Activated naive CD8-positive, alpha-beta T cell (primary cell): ENCODE results near the gene COPG1.

Experiments used
- H3K27ac Mint-ChIP-seq: one replicate; pipeline ENCODE4 v1.8.0; 2021; ENCODE audit warnings: mixed read lengths
- H3K27me3 Mint-ChIP-seq: one replicate; pipeline ENCODE4 v1.8.0; 2021; ENCODE audit warnings: mixed read lengths
- H3K36me3 Mint-ChIP-seq: one replicate; pipeline ENCODE4 v1.8.0; 2021; ENCODE audit warnings: mixed read lengths
- H3K4me1 Mint-ChIP-seq: one replicate; pipeline ENCODE4 v1.8.0; 2021; ENCODE audit warnings: low read depth, mixed read lengths
- H3K4me3 Mint-ChIP-seq: one replicate; pipeline ENCODE4 v1.8.0; 2021; ENCODE audit warnings: mild to moderate bottlenecking, mixed read lengths
- H3K9me3 Mint-ChIP-seq: one replicate; pipeline ENCODE4 v1.8.0; 2021; ENCODE audit warnings: low read depth, mixed read lengths

The COPG1 gene

DNA sequence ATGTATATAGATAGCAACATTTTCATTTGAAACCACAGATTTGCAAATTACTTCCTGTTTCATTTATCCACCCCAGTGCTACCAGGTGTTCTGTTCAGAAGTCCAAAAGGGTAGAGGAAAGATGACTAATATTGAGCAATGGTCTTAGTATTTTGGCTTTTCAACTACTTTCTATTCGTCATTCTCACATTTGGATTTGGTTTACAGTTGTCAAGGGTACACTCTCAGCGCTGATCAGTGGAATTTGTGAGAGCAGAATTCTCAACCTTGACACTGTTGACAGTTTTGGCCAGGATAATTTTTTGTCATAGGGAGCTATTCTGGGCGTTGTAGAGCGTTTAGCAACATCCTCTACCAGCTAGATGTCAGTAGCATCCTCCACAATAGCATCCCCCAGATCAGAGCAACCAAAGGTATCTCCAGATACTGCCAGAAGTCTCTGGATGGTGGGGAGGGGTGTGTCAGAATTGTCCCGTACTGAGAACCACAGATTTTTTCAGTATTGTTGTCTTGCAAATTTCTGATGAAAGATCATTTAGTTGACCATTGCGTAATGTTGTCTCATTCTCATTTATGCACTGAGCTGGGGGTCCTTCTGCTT, 33.4 kb downstream of the COPG1 start:
- Mint-ChIP-seq H3K9me3 (no peaks in the 10 kb centered on the region), H3K27ac (peak overlapping the region; percentile 90), H3K27me3 (no peaks in the 10 kb centered on the region), H3K4me3 (peak overlapping the region; percentile 87), H3K36me3 (peaks cover 8% of the 10 kb centered on the region), H3K4me1 (peaks cover 58% of the 10 kb centered on the region)

DNA sequence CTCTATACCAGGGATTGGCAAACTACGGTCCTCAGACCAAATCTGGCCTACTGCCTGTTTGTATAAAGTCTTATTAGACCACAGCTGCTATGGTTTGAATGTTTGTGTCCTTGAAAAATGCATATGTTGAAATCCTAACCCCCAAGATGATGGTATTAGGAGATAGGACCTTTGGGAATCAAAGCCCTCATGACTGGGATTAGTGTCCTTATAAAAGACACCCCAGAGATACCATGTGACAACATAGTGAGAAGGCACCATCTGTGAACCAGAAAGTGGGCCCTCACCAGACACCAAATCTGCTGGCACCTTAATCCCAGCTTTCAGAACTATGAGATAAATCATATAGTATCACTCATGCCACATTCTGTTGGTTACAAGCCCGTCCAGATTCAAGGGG, 36.7 kb downstream of the COPG1 start:
- H3K4me3 Mint-ChIP-seq = no peak overlapping the region
- H3K27me3 Mint-ChIP-seq = no peaks in the 10 kb centered on the region
- no peaks in the 10 kb centered on the region for H3K9me3 Mint-ChIP-seq
- peaks cover 5% of the 10 kb centered on the region for H3K36me3 Mint-ChIP-seq
- H3K27ac Mint-ChIP-seq = peak overlapping the region; percentile 54
- peaks cover 45% of the 10 kb centered on the region for H3K4me1 Mint-ChIP-seq

DNA sequence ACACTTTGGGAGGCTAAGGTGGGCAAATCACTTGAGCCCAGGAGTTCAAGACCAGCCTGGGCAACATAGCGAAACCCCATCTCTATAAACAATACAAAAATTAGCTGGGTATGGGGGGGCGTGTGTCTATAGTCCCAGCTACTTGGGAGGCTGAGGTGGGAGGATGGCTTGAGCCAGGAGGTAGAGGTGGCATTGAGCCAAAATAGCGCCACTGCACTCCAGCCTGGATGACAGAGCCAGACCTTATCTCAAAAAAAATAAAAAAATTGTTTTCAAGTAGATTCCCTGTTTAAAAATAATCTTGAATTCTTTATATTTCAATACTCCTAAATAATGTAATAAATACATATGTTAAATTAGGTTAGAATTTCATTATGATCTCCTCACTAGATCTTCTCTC, 39.0 kb downstream of the COPG1 start:
- Mint-ChIP-seq H3K4me1 (peaks cover 24% of the 10 kb centered on the region), H3K27ac (peak overlapping the region; percentile 66), H3K36me3 (peaks cover 5% of the 10 kb centered on the region), H3K27me3 (no peaks in the 10 kb centered on the region), H3K4me3 (no peak overlapping the region), H3K9me3 (no peaks in the 10 kb centered on the region)

DNA sequence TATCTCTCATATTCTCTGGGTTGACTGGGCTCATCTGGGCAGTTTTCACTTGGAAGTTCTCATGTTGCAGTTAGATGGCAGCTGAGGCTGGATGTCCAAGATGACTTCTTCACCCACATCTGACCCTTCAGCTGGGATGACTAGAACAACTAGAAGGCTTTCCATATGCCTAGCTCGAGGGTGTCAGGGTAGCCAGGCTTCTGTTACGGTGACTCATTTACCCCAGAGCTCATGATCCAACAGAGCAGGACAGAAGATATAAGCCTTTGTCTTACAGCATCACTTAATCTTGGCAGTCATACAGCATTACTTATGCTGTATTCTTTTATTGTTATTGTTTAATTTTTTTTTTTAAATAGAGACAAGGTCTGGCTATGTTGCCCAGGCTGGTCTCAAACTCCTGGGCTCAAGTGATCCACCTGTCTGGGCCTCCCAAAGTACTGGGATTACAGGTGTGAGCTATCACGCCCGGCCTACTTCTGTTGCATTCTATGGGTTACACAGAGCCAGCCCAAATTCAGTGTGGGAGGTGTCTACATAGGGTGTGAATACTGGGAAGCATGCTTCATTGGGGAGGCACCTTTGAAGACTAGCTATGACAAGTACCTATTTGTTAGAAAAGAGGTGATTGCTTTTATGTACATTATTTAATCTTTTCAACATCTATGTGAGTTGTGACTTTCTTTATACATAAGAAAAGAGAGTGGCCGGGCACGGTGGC, 40.0 kb downstream of the COPG1 start:
- peak overlapping the region; percentile 41 for H3K27ac Mint-ChIP-seq
- peaks cover 17% of the 10 kb centered on the region for H3K4me1 Mint-ChIP-seq
- H3K27me3 Mint-ChIP-seq = no peaks in the 10 kb centered on the region
- no peak overlapping the region for H3K4me3 Mint-ChIP-seq
- H3K36me3 Mint-ChIP-seq = peaks cover 5% of the 10 kb centered on the region
- H3K9me3 Mint-ChIP-seq = no peaks in the 10 kb centered on the region

DNA sequence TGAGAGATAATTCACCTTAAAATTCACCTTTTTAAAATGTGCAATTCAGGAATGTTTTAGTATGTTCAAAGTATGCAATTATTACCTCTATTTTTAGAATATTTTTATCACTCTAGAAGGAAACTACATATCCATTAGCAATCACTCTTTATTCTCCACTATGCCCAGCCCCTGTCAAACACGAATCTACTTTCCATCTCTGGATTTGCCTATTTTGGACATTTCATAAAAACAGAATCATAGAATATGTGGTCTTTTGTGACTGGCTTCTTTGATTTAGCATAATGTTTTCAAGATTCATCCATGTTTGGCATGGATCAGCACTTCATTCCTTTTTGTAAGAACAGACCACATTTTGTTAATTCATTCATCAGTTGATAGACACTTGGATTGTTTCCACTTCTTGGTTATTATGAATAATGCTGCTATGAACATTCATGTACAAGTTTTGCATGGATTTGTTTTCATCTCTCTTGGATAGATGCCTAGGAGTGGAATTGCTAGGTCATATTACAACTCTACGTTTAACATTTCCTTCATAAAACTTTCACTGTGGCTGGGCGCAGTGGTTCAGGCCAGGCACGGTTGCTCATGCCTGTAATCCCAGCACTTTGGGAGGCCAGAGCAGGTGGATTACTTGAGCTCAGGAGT, 42.0 kb downstream of the COPG1 start:
- Mint-ChIP-seq H3K9me3 (no peaks in the 10 kb centered on the region), H3K36me3 (peaks cover 2% of the 10 kb centered on the region), H3K27me3 (no peaks in the 10 kb centered on the region), H3K4me3 (no peak overlapping the region), H3K27ac (peak overlapping the region; percentile 2), H3K4me1 (peaks cover 10% of the 10 kb centered on the region)

DNA sequence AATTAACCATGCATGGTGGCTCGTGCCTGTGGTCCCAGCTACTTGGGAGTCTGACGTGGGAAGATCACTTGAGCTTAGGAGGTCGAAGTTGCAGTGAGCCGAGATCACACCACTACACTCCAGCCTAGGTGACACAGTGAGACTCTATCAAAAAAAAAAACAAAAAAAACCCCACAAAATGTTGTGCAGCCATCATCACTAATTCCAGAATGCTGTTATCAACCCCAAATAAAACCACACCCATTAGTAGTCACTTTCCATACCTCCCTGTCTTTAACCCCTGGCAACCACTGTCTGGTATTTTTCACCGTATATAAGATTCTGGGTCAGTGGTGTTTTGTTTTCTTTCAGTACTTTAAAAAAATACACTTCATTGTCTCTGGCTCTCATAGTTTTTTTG, 45.9 kb downstream of the COPG1 start:
- Mint-ChIP-seq H3K4me1 (peaks cover 5% of the 10 kb centered on the region), H3K9me3 (no peaks in the 10 kb centered on the region), H3K27me3 (no peaks in the 10 kb centered on the region), H3K36me3 (peaks cover 2% of the 10 kb centered on the region), H3K27ac (peak overlapping the region; percentile 50), H3K4me3 (no peak overlapping the region)

DNA sequence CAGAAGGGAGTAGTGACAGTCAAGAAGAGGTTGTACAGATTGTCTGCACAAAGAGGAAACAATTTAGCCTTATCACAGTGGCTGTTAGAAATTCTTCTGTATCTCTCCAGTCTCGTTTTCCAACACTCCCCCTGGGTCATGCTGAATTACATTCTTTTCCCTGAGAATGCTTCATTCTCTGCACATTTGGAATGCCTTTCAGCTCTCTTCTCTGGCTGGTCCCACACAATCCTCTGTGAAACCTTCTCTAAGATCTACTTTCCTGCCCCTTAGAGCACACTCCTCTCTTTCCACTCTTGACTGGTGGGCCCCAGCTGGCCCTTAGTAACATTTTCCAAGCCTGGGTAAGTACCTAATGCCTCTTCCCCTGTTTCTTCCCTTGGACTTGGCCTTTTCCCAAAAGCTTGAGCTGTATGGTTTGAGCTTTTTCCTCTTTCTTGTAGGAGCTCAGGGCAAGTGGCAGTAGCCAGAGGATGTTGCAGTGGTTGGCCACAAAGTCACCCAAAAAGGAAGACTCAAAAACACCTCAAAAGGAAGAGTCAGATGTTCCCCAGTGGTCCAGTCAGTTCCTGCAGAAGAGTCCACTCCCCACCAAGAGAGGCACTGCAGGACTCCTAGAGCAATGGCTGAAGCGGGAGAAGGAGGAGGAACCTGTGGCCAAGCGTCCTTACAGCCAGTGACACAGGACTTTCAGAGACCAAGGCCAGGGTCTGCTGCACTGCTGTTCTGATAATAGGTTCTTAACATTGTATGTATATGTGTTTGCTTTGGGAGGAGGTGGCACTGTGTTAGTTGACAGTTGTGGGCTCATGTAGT, 54.9 kb downstream of the COPG1 start:
- H3K27ac Mint-ChIP-seq = peak overlapping the region; percentile 84
- H3K27me3 Mint-ChIP-seq = no peaks in the 10 kb centered on the region
- H3K4me1 Mint-ChIP-seq = peaks cover 32% of the 10 kb centered on the region
- no peaks in the 10 kb centered on the region for H3K9me3 Mint-ChIP-seq
- no peak overlapping the region for H3K4me3 Mint-ChIP-seq
- H3K36me3 Mint-ChIP-seq = peaks cover 5% of the 10 kb centered on the region

DNA sequence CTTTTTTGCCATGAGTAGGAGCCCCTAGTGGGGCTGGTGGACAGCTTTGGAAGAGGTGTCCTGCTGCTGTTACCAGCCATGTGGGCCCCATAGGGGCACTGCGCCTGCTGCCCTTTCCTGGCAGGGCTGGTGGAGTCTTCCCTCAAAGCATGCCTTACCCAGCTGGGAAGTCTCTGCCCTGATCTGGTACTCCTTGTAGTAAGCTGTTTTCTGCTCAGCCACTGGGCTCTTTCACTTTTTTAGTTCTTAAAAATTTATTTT, 55.5 kb downstream of the COPG1 start:
- peak overlapping the region; percentile 84 for H3K27ac Mint-ChIP-seq
- H3K4me3 Mint-ChIP-seq = no peak overlapping the region
- H3K27me3 Mint-ChIP-seq = no peaks in the 10 kb centered on the region
- H3K36me3 Mint-ChIP-seq = peaks cover 5% of the 10 kb centered on the region
- H3K4me1 Mint-ChIP-seq = peaks cover 32% of the 10 kb centered on the region
- no peaks in the 10 kb centered on the region for H3K9me3 Mint-ChIP-seq

DNA sequence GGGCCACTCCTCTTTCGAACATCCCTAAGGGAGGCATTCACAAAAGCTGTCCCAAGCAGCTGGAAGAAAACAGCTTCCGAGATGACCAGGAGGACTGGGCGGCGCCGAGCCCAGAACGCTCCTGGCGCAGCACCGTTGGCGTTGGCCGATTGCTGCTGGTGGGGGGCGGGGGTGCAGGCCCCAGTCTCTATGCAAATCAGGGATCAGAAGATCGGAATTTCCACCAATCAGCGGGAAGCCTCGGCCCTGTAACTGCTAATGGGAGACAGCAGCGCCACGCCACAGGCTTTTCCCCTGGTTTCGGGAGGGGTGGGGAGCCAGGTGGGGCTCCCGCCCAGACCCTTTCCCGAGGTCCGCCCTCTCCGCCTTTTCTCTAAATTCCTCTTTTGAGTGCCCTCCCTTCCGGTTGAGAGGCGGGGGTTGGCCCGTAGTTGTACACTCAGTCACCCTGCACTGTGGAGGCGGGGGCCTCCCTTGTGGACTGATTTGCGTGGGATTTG, 56.2 kb downstream of the COPG1 start:
- H3K27me3 Mint-ChIP-seq = no peaks in the 10 kb centered on the region
- peak overlapping the region; percentile 9 for H3K4me3 Mint-ChIP-seq
- no peaks in the 10 kb centered on the region for H3K9me3 Mint-ChIP-seq
- peaks cover 32% of the 10 kb centered on the region for H3K4me1 Mint-ChIP-seq
- H3K27ac Mint-ChIP-seq = peak overlapping the region; percentile 52
- H3K36me3 Mint-ChIP-seq = peaks cover 5% of the 10 kb centered on the region

DNA sequence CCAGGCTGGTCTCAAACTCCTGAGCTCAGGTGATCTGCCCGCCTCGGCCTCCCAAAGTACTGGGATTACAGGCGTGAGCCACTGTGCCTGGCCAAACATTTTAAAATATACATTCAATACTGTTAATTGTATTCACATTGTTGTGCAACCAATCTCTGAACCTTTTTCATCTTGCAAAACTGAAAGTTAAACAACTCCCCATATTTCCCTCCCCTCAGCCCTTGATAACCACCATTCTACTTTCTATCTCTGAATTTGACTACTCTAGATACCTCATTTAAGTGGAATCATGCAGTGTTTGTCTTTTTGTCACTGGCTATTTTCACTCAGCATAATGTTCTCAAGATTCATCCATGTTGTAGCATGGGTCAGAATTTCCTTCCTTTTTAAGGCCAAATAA, 59.2 kb downstream of the COPG1 start:
- Mint-ChIP-seq H3K4me1 (peaks cover 41% of the 10 kb centered on the region), H3K4me3 (no peak overlapping the region), H3K9me3 (no peaks in the 10 kb centered on the region), H3K36me3 (peaks cover 4% of the 10 kb centered on the region), H3K27ac (peak overlapping the region; percentile 4), H3K27me3 (no peaks in the 10 kb centered on the region)

DNA sequence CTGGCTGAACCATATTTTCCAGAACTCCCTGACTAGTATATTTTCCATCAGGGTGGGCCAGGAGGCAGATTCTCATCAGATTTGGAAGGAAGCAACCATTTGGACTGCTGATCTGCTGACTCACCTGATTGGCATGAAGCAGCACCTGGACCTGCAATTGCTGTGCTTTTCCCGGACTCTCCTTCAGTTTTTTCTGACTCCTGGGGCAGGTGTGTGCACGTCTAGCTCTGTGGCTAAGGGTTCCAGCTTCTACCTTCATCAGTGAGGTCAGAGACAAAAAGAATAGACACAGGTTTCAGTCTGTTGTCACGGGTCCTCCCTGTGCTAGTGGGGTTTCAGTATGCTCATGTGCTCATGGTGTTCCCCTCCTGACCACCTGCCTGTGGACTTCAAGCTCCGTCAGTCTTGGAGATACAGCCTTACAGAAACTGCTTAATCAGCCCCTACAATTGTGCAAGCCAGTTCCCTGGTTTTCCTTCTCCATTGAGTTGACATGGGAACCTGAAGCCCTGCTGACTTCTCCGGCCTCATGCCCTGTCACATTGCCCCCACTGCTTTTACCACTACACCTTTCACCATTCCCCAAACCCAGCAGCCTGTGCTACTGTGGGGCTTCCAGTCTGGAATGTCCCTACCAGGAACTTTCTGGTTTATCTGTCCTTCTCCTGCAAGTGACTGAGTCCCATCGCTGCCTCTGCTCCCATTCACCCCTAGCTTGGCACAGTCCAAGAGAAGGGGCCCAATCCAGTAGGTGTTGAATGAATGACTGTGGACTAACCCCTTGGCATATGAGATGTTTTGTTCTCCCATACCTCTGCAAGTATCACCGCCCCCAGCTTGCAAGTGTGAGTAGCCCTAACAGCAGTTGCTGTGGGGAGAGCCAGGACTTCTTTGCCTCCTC, 61.0 kb downstream of the COPG1 start:
- Mint-ChIP-seq H3K4me3 (no peak overlapping the region), H3K9me3 (no peaks in the 10 kb centered on the region), H3K36me3 (no peaks in the 10 kb centered on the region), H3K4me1 (peaks cover 40% of the 10 kb centered on the region), H3K27me3 (no peaks in the 10 kb centered on the region), H3K27ac (peak overlapping the region; percentile 25)

DNA sequence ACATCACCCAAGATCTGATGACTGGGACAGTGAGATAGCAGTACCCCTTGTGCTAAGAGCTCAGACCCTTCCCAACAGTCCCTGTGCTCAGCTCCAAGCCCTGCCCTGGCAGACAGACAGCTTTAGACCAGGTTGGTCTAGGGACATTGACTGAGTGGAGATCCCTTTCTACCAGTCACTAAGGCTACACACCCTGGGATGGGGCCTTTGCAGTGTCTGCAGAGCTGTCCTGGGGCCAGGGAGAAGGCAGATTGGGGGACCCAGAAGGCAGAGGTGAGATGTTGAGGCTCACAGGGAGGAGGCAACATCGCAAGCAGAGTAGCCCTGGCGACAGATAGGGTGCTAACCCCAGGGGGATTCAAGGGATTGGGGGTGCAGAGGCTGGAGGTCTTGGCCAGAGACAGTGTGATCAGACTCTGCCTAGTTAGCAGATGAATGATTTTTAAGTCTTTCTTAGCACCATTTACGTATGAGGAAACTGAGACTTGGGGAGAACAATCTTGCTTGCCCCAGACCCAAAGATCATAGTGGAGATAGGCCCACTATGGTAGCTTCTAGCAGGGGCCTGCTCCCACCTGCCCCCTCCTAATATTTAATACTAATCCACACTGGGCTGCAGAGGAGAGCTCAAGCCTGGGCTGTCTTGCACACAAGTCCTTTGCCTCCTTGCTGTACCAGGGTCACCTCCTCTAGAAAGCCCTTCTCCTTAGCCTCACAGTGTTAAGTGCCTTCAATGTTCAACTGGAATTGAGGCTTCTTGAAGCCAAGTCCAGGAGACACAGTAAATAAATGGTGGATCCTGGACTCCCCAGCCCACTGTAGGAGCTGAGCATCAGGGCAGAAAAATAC, 61.9 kb downstream of the COPG1 start:
- peaks cover 35% of the 10 kb centered on the region for H3K4me1 Mint-ChIP-seq
- H3K27me3 Mint-ChIP-seq = no peaks in the 10 kb centered on the region
- no peaks in the 10 kb centered on the region for H3K36me3 Mint-ChIP-seq
- no peaks in the 10 kb centered on the region for H3K9me3 Mint-ChIP-seq
- no peak overlapping the region for H3K4me3 Mint-ChIP-seq
- H3K27ac Mint-ChIP-seq = no peak overlapping the region

DNA sequence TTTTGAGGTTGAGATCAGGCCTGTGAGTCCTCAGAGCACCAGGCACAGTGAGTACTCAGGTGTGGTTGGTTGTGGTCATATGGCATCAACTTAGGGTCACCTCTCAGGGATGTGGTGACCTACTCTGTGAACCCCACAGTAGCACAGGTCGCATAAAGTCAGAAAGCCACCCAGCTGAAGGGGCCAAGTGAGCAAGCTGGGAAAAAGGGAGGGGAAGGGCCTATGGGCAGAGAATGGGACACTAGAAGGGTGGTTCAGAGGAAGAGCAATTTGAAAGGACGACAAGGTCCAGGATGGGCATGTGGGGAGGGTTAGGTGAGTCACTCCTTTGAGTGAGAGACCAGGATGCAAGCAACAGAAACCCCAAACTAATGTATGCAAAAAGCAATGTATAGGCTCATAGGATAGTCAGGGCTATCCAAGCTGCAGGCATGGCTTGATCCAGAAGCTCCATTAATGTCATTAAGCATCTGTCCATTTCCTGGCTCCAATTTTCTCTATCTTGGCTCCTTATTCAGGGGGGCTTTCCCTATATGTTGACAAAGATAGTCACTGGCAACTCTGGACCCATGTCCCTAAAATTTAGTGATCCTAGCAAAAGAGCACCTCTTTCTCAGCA, 62.7 kb downstream of the COPG1 start:
- no peaks in the 10 kb centered on the region for H3K36me3 Mint-ChIP-seq
- peak overlapping the region; percentile 5 for H3K27ac Mint-ChIP-seq
- H3K27me3 Mint-ChIP-seq = no peaks in the 10 kb centered on the region
- no peak overlapping the region for H3K4me3 Mint-ChIP-seq
- no peaks in the 10 kb centered on the region for H3K9me3 Mint-ChIP-seq
- peaks cover 34% of the 10 kb centered on the region for H3K4me1 Mint-ChIP-seq
